GDM1 (cell line): ENCODE measurements around the gene SUGP2.

Experiments
- DNase-seq: peaks from one replicate; lab custom pipeline; 2025; lab: John Stamatoyannopoulos, UW

Gene SUGP2

GRCh38 chr19:19033426-19034203, at the start of gene SUGP2, which contains the start of gene ARMC6:
Gene SUGP2, minus strand, starts transcription at chr19:19033517. Its CDS starts 2,446 bp downstream, at chr19:19031071.
Gene ARMC6, plus strand, starts transcription at chr19:19033603. Its CDS starts 607 bp downstream, at chr19:19034210.
- DNase-seq = peak; percentile 89

DNA sequence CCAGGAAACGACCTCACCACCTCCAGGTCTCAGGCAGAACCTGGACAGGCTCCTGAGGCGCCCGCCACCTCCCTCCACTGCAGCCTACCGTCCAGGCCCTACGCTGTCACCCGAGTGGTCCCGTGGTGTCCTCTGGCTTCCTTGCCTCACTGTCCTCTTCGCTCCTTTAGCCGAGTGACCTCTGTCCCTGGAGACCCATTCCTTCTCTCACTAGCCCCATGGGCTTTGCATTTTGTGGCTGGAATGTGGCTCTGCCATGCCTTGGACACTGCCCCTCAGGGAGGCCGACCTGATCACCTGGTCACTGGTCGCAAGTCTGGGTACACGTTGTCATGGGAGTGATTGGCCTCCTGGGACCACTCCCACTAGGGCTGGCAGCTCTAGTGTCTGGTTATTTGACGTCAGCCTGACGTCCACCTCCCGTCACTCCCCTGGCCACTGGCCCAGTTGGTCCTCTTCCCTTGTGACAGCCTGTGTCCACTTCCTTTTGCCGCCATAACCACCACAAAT, 48.4 kb upstream of the SUGP2 start:
- no peak for DNase-seq

DNA sequence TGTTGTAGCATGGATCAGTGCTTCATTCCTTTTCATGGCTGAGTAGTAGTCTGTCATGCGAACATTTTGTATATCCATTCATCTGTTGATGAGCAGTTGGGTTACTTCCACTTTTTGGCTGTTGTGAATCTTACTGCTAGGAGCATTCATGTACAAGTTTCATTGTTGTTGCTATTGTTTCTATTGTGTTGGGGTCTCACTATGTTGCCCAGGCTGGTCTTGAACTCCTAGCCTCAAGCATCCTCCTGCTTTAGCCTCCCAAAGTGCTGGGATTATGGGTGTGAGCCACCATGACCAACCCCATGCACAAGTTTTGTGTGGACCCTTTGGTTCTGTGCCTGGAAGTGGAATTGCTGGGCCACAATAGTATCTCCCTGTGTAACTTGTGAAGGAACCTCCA, 46.3 kb upstream of the SUGP2 start:
- no peak for DNase-seq

DNA sequence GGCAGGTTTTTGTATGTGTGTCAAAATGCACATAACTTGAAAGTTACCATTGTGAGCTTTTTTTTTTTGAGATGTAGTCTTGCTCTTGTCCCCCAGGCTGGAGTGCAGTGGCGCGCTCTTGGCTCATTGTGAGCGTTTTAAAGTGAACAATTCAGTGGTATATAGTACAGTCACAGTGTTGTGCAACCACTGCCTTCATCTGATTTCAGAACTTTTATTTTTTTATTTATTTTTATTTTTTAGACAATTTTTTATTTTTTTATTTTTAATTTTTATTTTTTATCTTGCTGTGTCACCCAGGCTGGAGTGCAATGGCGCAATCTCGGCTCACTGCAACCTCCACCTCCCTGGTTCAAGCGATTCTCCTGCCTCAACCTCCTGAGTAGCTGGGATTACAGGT, 45.5 kb upstream of the SUGP2 start:
- DNase-seq = no peak

DNA sequence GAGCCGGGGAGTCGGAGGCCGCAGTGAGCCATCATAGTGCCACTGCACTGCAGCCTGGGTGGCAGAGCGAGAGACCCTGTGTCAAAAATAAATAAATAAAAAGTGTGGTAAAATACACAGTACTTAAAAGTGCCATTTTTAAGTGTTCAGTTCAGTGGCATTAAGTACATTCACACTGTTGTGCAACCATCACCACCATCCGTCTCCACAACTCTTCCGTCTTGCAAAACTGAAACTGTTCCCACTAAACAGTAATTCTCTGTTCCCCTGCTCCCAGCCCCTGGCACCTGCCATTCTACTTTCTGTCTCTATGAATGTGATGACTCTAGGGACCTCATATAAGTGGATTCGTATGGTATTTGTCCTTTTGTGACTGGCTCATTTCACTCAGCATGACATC, 43.8 kb upstream of the SUGP2 start:
- no peak for DNase-seq

DNA sequence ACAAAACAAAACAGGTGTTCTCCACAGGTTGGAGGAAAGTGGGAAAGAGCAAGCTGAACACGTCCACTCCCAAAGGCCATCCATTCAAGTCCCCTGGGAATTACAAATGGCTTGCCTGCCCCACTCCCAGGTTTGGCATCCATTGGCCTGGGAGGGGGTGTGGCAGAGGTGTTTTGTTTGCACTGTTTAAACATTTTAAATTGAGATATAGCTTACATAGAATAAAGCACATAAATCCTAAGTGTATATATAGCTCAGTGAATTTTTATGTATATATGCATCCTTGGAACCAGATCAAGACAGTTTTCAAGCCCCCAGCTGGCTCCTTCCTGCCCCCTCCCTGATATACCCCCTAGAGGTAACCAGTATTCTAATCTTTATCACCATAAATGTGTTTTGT, 43.2 kb upstream of the SUGP2 start:
- no peak for DNase-seq

DNA sequence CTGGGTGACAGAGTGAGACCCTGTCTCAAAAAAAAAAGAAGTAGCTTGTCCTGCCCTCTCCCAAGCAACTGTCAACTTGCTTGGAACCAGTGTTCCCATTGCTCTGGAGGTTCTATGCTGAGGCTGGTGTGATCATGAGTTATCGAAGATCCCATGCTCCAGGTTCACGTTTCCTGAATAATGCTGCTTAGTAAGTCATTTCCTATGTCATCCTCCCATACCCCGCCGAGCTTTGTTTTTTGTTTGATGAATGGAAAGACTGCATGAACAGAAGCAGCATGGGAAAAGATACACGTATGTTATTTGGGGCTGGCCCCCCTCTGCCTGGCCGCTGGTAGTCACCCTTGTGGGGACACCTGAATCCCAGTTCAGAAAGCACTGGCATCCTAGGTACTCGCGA, 41.8 kb upstream of the SUGP2 start:
- no peak for DNase-seq

GRCh38 chr19:19074196-19074882, 41.0 kb upstream of the SUGP2 start:
- DNase-seq = no peak

GRCh38 chr19:19071897-19072296, 38.6 kb upstream of the SUGP2 start:
- DNase-seq = no peak

DNA sequence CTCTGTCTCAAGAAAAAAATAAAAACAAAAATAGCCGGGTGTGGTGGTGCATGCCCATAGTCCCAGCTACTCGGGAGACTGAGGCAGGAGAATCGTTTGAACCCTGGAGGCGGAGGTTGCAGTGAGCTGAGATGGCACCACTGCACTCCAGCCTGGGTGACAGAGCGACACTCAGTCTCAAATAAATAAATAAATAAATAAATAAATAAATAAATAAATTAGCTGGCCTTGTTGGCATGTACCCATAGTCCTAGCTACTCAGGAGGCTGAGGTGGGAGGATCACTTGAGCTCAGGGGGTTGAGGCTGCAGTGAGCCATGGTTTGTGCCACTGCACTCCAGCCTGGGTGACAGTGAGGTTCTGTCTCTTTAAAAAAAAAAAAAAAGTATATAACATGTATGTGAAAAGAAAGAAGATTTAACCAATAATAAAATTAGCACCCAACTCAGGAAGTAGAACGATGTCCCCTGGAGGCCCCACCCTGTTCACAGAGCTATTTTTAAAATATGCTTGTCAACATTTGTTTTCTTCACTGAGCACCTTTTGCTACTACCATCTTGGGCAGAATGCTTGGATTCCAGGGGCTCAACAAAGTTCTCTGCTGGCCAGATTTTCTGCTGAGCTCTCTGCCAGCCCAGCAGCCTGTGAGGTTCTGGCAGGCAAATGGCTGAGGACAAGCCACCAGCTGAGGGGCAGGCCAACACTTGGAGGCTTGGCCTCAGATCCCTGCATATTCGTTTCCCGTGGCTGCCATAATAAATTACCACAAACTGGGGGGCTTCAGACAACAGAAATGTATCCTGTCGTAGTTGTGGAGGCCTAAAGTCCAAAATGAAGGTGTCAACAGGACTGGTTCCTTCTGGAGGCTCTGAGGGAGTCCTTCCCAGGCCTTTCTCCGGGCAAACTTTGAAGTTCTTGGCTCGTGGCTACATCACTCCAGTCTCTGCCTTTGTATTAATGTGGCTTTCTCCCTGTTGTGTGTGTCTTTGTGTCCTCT, 35.6 kb upstream of the SUGP2 start:
- no peak for DNase-seq

GRCh38 chr19:19067276-19068072, 34.2 kb upstream of the SUGP2 start:
- no peak for DNase-seq

GRCh38 chr19:19064811-19065745, 31.8 kb upstream of the SUGP2 start:
- DNase-seq = no peak

DNA sequence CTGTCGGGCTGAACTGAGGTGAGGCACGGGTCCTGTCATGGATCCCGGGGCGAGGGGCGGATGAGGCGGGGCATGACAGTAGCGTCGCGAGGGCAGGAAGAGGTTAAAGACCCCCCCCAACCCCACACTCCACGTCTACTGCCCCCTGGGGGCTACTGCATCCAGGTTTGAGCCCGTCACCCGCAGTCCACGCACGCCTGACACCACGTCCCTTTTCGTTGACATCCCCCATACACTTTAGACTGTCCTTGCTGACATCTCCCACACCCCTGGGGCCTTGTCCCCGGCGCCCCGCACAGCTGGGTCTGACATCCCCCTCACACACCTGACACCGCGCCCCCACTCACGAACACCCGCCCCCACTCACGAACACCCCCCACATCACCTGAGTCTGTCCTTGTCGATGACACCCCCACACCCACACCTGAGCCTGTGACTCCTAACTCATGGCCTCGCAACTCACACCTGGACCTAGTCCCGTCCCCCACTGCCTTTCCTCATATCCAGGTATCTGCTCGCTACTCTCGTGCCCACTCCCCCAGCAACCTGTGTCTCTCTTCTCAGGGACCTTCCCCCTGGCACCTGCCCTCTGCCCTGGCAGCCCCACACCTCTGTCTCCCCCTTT, 30.9 kb upstream of the SUGP2 start:
- no peak for DNase-seq

DNA sequence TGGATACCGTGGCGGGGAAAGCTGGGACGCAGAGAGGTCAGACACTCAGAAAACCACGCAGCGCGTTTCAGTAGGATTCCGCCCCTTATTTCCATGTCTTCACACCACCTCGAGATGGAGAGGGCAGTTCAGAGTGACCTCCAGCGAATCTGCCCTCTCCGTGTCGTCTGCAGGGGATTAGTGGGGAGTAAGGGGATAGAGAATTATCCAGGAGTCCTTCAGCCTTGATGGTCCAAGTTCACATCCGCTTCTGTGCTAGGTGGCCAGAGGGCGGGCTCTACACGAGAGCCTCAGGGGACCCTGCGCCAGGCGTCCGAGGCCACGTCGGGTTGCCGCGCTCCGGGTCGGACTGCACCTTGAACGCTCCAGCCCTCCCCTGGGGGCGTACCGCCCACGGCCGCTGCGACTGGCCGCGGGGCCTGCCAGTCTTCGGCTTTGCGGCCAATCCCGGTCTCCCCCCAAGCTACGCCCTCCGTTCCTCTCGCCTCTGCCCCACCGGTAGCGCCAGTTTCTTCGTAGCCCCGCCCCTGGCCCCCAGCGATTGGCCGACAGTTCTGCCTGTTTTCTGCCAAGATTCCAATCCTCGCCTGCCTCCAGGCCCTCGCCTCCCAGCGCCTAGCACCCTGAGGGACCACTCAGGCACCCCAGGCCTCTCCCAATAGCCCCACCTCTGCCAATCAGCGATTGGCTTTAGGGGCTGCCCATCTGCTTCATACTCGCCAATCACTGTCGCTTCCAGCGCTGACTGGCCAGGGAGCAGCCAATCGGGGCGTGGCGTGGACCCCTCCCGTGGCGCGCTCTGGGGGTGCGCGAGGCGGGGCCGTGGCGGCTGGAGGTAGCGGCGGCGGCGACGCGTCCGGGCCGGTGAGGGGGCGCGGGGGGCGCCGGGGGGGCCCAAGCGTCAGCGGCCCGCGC, 30.1 kb upstream of the SUGP2 start, which contains the start of gene SLC25A42:
SLC25A42 (plus strand) TSS at position 812 of the 915 bp plus-strand sequence. CDS start 32,131 bp downstream, outside the sequence.
- DNase-seq = peak; percentile 99

DNA sequence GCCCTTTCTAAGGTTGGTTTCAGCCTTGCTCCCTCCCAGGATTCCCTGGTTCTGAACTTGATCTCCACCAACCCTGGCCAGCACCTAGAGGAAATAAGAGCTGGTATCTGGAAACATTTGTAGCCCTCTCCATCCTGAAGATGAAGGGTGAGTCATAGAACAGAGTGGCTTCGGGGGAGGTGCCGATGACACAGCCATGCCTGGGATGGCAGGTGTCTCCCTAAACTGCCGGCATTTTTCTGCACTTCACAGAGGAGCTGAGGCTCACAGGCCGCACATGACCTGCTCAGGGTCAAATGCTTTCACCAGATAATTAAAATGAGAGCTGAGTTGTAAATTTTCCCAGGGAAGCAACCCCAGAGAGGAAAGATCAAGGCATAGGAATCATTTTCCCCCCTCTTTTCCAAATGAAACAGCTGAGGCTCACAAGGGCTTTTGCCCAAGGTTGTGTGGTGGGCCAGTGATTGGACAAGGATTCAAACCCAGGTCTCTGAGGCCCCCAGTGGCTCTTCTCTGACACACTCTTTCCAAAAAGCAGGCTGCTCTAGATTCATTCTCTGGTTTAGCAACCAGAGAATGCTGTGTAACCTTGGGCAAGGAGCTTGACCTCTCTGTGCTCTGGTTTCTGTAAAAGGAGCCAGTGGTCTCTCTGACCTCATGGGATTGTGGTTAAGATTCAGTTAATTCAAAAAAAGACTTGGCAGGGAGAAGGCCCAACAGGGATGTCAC, 29.3 kb upstream of the SUGP2 start:
- DNase-seq = no peak

DNA sequence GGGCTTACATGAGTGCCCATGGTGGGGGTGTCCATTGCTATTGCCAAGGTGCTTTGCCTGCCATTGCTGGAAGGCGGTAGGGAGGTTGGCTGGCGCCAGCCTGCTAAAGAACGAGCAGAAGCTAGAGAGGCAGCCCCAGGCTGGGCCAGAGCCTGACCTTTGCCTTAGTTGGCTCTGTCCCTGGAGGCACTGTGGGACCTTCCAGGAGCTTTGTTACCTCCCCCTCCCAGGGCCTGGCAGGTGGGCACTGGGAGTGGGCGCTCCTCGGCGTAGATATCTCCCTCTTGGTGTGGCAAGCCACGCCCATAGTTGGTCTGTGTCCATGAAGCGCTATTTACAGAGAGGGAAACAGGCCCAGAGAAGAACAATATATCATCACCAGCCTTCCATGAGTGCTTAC, 28.2 kb upstream of the SUGP2 start:
- DNase-seq = no peak

DNA sequence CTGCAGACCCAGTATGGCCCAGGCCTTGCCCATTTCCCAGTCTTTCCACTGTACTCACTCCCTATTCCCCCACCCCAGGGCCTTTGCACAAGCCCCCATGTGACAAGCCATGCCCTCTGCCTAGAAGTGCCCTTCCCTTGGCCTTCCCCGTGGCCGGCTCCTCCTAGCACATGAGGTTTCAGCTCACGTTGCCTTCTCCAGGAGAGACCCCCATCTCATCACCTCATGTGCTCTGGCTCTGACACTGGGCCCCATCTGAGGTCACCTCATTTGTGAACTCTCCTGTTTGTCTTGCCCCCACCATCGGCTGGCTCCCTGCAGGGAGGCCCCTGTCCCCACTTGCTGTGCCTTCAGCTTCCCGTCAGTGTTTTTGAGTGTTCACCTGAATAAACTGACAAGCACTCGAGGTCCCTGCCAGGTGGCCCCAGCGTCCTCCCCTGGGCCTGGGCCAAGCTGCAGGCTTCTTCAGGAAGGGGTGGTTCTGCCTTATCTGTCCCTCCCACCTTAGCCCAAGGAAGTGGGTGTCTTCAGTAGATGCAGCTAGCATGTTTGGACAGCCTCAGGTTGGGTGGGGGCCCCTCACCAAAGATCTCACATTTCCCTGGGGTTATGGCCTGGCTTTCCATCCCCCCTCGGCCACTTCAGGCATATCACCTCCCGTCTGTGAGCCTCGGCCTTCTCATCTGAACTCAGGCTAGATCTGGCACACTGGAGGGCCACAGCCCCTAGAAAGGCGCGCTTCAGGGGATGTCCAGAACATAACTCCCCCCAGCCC, 26.7 kb upstream of the SUGP2 start:
- DNase-seq = no peak
